Thoracic aorta (tissue), 2 donors: ENCODE measurements around the gene NDNF. TPM values are rescaled to one million over a fixed set of nuclear protein-coding genes. Genes with fewer than 3 reads are reported as not detected.

Experiments
- ATAC-seq: fragments of 150-250 bp; one replicate; pipeline ENCODE4 v1.8.0; 2017; ENCODE audit warnings: low read depth; ENCODE audit not compliant: insufficient number of reproducible peaks, low FRiP score
- DNase-seq: peaks from one replicate; pipeline ENCODE4 v3.0.0-alpha.2; 2020; ENCODE audit warnings: low spot score
- H3K27ac ChIP-seq, 2 donors: fragments of 200-600 bp; sonication (generic); 1 replicate in 1 of 2; 2 replicates in 1 of 2; pipeline ENCODE4 v1.5.1; 2016; ENCODE audit warnings: mild to moderate bottlenecking in 2 of 2, moderate library complexity in 2 of 2
- H3K27me3 ChIP-seq: fragments of 200-600 bp; sonication (generic); replicated peaks from 2 replicates; pipeline ENCODE4 v1.6.0; 2016; ENCODE audit warnings: mild to moderate bottlenecking; ENCODE audit not compliant: insufficient read depth
- H3K36me3 ChIP-seq: fragments of 200-600 bp; sonication (generic); one replicate; pipeline ENCODE4 v1.5.1; 2016
- H3K4me1 ChIP-seq, 2 donors: fragments of 200-600 bp; sonication (generic); 1 replicate in 1 of 2; 2 replicates in 1 of 2; pipeline versions ENCODE4 v1.5.1 to v1.6.0; 2016; ENCODE audit warnings: low read depth in 2 of 2, mild to moderate bottlenecking in 1 of 2; ENCODE audit not compliant: control insufficient read depth in 1 of 2
- H3K4me3 ChIP-seq: fragments of 200-600 bp; sonication (generic); 2 replicates; pipeline ENCODE4 v1.5.1; 2016; ENCODE audit warnings: mild to moderate bottlenecking
- H3K9me3 ChIP-seq: fragments of 200-600 bp; sonication (generic); 2 replicates; pipeline ENCODE4 v1.5.1; 2016
- CTCF ChIP-seq: fragments of 200-600 bp; sonication (generic); IDR thresholded peaks from one replicate; pipeline ENCODE4 v1.5.1; 2019; ENCODE audit warnings: antibody characterized with exemption
- total RNA-seq, 2 donors: library from RNA; depleted of rRNA; stranded (reverse); fragments of >200 nt; gene quantifications; one replicate each; pipeline versions ENCODE4 v1.1.0 to v1.2.3, GENCODE V29; 2016

Gene NDNF
- total RNA-seq, 2 donors from 2014 or later: 1.5 to 16.0 TPM

- H3K36me3 ChIP-seq: no peaks in the 10 kb centered on the region
- no peak for DNase-seq
- no peaks in the 10 kb centered on the region for H3K27me3 ChIP-seq
- peak overlapping the region; percentile 75 for H3K4me3 ChIP-seq
- H3K4me1 ChIP-seq: peaks cover 0 to 17% of the 10 kb centered on the region in 2 donors
- TF ChIP-seq CTCF: no peak
- no peaks in the 10 kb centered on the region for H3K9me3 ChIP-seq
- ATAC-seq: no peak
- H3K27ac ChIP-seq: no peak overlapping the region
Measured at GRCh38 chr4:121071640-121072223, 603 bp downstream of the NDNF start.

GRCh38 chr4:121070696-121071639, 1.4 kb downstream of the NDNF start:
- H3K4me1 ChIP-seq: peaks cover 0 to 17% of the 10 kb centered on the region in 2 donors
- H3K27me3 ChIP-seq: no peaks in the 10 kb centered on the region
- TF ChIP-seq CTCF: peak; percentile 41
- no peaks in the 10 kb centered on the region for H3K9me3 ChIP-seq
- peak; percentile 21 for ATAC-seq
- H3K36me3 ChIP-seq: no peaks in the 10 kb centered on the region
- peak overlapping the region; percentile 75 for H3K4me3 ChIP-seq
- no peak for DNase-seq
- peak overlapping the region in 1 of 2 donors; percentile 20 for H3K27ac ChIP-seq

GRCh38 chr4:121070274-121070673, 2.1 kb downstream of the NDNF start:
- no peaks in the 10 kb centered on the region for H3K36me3 ChIP-seq
- H3K4me3 ChIP-seq: peak overlapping the region; percentile 75
- ATAC-seq: no peak
- H3K27me3 ChIP-seq: no peaks in the 10 kb centered on the region
- H3K9me3 ChIP-seq: no peaks in the 10 kb centered on the region
- peaks cover 0 to 17% of the 10 kb centered on the region in 2 donors for H3K4me1 ChIP-seq
- no peak for DNase-seq
- peak overlapping the region in 1 of 2 donors; percentile 20 for H3K27ac ChIP-seq
- no peak for TF ChIP-seq CTCF

- no peak for ATAC-seq
- H3K4me1 ChIP-seq: peaks cover 0 to 17% of the 10 kb centered on the region in 2 donors
- no peaks in the 10 kb centered on the region for H3K9me3 ChIP-seq
- DNase-seq: no peak
- H3K27ac ChIP-seq: no peak overlapping the region
- H3K36me3 ChIP-seq: no peaks in the 10 kb centered on the region
- TF ChIP-seq CTCF: no peak
- H3K27me3 ChIP-seq: no peaks in the 10 kb centered on the region
- H3K4me3 ChIP-seq: no peak overlapping the region
Measured at GRCh38 chr4:121069430-121069829, 2.9 kb downstream of the NDNF start.

GRCh38 chr4:121064482-121064881, 7.9 kb downstream of the NDNF start:
- Histone ChIP-seq H3K27ac (no peak overlapping the region), H3K36me3 (no peaks in the 10 kb centered on the region)

More at GRCh38 chr4:121064482-121064881, 7.9 kb downstream of the NDNF start:
- no peak for TF ChIP-seq CTCF
- DNase-seq (no peak), ATAC-seq (no peak)
- Histone ChIP-seq H3K4me3 (no peak overlapping the region), H3K4me1 (no peaks in the 10 kb centered on the region), H3K27me3 (no peaks in the 10 kb centered on the region), H3K9me3 (no peaks in the 10 kb centered on the region)
